Effector memory CD4-positive, alpha-beta T cell (primary cell): Measurements from ENCODE around the gene CLEC11A.

ENCODE experiments used
- DNase-seq, 3 donors: peaks; one replicate each; pipeline ENCODE4 v3.0.0-alpha.2; 2020
- H3K27ac ChIP-seq: 2 replicates; pipeline ENCODE4 v1.7.0; 2013; ENCODE audit warnings: mild to moderate bottlenecking, low read length, moderate library complexity; ENCODE audit not compliant: insufficient read depth, poor library complexity, severe bottlenecking
- H3K27me3 ChIP-seq: replicated peaks from 2 replicates; pipeline ENCODE4 v1.7.0; 2013; ENCODE audit warnings: mild to moderate bottlenecking, low read length; ENCODE audit not compliant: insufficient read depth, control insufficient read depth, poor library complexity, severe bottlenecking
- H3K36me3 ChIP-seq: 2 replicates; pipeline ENCODE4 v1.7.0; 2013; ENCODE audit warnings: mild to moderate bottlenecking, low read length, moderate library complexity; ENCODE audit not compliant: control insufficient read depth, insufficient read depth
- H3K4me1 ChIP-seq: 2 replicates; pipeline ENCODE4 v1.7.0; 2013; ENCODE audit warnings: low read length, mild to moderate bottlenecking; ENCODE audit not compliant: control insufficient read depth, insufficient read depth, poor library complexity, severe bottlenecking
- H3K4me3 ChIP-seq: 2 replicates; pipeline ENCODE4 v1.7.0; 2013; ENCODE audit warnings: low read length, low read depth, mild to moderate bottlenecking; ENCODE audit not compliant: insufficient read depth, poor library complexity, severe bottlenecking
- H3K9me3 ChIP-seq: 2 replicates; pipeline ENCODE4 v1.7.0; 2013; ENCODE audit warnings: mild to moderate bottlenecking, low read length, moderate library complexity; ENCODE audit not compliant: control insufficient read depth

Gene CLEC11A

DNA sequence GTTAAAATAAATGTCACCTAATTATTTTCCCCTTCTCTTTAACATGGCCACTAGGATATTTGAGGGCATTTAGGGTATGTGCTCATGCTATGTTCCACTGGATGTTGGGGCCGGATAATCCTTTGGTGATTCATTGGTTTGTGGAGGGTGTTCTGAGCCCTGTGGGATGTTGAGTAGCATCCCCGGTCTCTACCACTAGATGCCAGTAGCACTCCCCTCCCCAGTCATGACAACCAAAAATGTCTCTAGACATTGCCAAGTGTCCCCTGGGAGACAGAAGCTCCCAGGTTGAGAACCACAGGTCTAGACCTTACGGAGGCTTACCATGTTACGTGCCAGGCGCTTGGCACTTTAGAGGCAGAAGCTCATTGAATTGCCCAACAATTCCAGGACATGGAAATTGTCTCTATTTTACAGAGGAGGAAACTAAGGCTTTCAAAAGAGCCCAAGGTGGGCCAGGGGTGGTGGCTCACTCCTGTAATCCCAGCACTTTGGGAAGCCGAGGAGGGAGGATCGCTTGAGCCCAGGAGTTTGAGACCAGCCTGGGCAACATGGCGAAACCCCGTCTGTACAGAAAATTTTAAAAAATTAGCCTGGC lies 17.6 kb upstream of the CLEC11A start:
- no peaks in the 10 kb centered on the region for H3K36me3 ChIP-seq
- no peak for DNase-seq
- H3K27me3 ChIP-seq: peaks cover 20% of the 10 kb centered on the region
- no peaks in the 10 kb centered on the region for H3K4me1 ChIP-seq
- no peaks in the 10 kb centered on the region for H3K9me3 ChIP-seq
- no peak overlapping the region for H3K4me3 ChIP-seq
- H3K27ac ChIP-seq: no peak overlapping the region

GRCh38 chr19:50706387-50706786 lies 16.8 kb upstream of the CLEC11A start:
- peaks cover 20% of the 10 kb centered on the region for H3K27me3 ChIP-seq
- no peaks in the 10 kb centered on the region for H3K4me1 ChIP-seq
- H3K27ac ChIP-seq: no peak overlapping the region
- H3K9me3 ChIP-seq: no peaks in the 10 kb centered on the region
- no peak overlapping the region for H3K4me3 ChIP-seq
- H3K36me3 ChIP-seq: no peaks in the 10 kb centered on the region
- no peak for DNase-seq

DNA sequence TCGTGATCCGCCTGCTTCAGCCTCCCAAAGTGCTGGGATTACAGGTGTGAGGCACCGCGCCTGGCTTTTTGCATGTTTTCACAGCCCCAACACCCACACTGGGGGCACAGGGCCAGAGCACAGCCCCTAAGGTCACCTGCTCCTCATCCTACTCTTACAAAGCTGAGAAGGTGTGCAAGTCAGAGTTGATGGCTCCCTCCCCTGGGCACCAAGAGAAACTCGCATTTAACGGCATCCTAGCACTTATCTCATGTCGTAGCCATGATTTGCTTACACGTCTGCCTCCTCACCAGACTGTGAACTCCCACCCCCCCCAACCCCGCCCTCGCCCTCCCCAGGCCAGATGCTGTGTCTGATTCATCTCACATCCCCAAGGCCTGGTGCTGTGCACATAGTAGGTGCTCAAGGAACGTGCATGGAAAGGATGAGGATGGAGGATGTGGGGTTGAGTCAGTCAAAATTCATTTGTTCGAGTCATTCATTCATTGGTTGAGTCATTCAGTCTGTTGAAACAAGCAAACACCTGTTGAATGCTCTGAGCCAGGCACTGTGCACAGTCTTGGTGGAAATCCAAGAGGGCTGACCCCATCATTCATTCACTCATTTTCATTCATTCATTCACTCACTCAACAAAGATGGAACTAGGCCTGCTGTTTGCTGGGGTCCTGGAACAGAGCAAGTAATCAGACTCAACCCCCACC lies 14.8 kb upstream of the CLEC11A start:
- no peak overlapping the region for H3K27ac ChIP-seq
- H3K4me3 ChIP-seq: no peak overlapping the region
- no peaks in the 10 kb centered on the region for H3K36me3 ChIP-seq
- peaks cover 19% of the 10 kb centered on the region for H3K27me3 ChIP-seq
- H3K4me1 ChIP-seq: no peaks in the 10 kb centered on the region
- H3K9me3 ChIP-seq: no peaks in the 10 kb centered on the region
- DNase-seq: no peak

DNA sequence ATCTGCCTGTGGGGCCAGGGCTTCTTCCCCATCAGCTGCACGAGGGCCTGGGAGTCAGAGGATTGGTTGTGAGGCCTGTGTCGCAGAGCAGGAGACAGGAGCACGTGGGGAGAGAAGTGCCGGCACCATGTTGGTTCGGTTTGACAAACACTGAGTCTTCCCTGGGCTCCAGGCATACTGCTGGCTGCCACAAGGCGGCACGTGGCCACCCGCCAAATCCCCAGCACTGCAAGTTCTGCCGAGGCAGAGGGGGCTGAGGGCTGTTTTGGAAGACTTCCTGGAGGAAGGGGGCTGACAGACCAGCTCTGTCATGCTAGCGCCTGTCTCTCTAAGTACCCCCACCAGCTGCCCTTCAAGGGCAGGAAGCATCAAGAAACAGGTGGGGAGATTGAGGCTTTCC lies 13.1 kb upstream of the CLEC11A start:
- Histone ChIP-seq H3K27me3 (peaks cover 21% of the 10 kb centered on the region), H3K4me3 (no peak overlapping the region), H3K27ac (no peak overlapping the region), H3K36me3 (no peaks in the 10 kb centered on the region), H3K4me1 (no peaks in the 10 kb centered on the region), H3K9me3 (no peaks in the 10 kb centered on the region)
- no peak for DNase-seq

GRCh38 chr19:50710612-50711011 lies 12.6 kb upstream of the CLEC11A start:
- no peak overlapping the region for H3K4me3 ChIP-seq

DNA sequence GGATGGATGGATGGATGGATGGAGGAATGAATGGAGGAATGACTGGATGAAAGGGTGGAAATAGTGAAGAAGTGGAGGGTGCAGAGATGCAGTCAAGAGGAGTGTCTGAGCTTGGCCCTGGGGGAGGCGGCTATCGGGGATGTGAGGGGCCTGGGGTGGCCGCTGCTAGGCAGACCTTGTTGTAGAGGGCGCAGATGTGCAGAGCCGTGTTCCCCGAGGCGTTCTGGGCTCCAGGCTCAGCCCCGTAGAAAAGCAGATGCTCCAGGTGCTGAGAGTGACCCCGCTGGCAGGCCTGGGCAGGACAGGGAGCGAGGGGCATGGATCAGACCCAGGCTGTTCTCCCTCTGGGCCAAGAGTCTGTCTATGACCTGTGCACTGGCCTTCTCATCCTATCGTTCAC lies 12.0 kb upstream of the CLEC11A start:
- Histone ChIP-seq H3K36me3 (no peaks in the 10 kb centered on the region), H3K4me1 (no peaks in the 10 kb centered on the region), H3K9me3 (no peaks in the 10 kb centered on the region), H3K27ac (no peak overlapping the region), H3K4me3 (no peak overlapping the region), H3K27me3 (peaks cover 21% of the 10 kb centered on the region)
- no peak for DNase-seq

More at GRCh38 chr19:50710612-50711011, 12.6 kb upstream of the CLEC11A start:
- Histone ChIP-seq H3K27ac (no peak overlapping the region), H3K36me3 (no peaks in the 10 kb centered on the region), H3K4me1 (no peaks in the 10 kb centered on the region), H3K9me3 (no peaks in the 10 kb centered on the region), H3K27me3 (peaks cover 21% of the 10 kb centered on the region)
- DNase-seq: no peak

DNA sequence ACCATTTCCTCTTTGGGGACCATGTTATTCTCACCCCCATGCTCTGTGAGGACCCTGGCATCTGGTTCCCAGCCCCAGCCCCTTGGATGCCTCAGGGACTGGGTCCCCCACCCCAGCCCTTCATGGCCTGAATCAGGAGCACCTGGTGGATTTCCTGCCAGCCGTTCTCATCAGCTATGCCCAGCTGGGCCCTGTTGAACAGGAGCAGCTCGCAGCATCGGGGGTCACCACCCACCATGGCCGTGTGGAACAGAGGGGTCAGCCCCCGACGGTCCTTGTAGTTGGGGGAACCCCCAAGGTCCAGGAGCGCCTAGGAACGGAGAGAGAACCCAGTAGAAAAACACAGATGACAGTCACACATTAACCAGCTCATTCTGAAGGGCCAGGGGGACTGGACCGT lies 11.4 kb upstream of the CLEC11A start:
- Histone ChIP-seq H3K27ac (no peak overlapping the region), H3K9me3 (no peaks in the 10 kb centered on the region), H3K27me3 (peaks cover 21% of the 10 kb centered on the region), H3K36me3 (no peaks in the 10 kb centered on the region), H3K4me3 (no peak overlapping the region), H3K4me1 (no peaks in the 10 kb centered on the region)
- no peak for DNase-seq

DNA sequence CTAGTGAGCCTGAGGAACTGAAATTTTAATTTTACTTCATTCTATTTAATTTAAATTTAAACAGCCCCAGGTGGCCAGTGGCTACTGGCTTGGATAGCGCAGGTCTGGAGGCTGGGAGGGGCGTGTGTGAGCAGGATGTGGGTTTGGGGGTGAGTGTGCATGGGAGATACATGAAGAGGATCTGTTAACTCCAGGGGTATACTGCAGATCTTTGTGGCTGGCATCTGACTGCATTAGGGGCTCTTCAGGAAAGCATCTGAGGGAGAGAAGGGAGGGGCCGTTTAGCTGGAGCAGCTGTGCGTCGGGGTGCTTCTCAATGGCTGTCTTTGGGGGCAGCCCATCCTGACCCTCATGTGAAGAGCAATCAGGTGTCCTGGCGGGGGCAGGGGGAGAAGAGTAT lies 10.3 kb upstream of the CLEC11A start:
- Histone ChIP-seq H3K9me3 (no peaks in the 10 kb centered on the region), H3K4me1 (no peaks in the 10 kb centered on the region), H3K27me3 (peaks cover 21% of the 10 kb centered on the region), H3K27ac (no peak overlapping the region), H3K36me3 (no peaks in the 10 kb centered on the region), H3K4me3 (no peak overlapping the region)
- DNase-seq: no peak

DNA sequence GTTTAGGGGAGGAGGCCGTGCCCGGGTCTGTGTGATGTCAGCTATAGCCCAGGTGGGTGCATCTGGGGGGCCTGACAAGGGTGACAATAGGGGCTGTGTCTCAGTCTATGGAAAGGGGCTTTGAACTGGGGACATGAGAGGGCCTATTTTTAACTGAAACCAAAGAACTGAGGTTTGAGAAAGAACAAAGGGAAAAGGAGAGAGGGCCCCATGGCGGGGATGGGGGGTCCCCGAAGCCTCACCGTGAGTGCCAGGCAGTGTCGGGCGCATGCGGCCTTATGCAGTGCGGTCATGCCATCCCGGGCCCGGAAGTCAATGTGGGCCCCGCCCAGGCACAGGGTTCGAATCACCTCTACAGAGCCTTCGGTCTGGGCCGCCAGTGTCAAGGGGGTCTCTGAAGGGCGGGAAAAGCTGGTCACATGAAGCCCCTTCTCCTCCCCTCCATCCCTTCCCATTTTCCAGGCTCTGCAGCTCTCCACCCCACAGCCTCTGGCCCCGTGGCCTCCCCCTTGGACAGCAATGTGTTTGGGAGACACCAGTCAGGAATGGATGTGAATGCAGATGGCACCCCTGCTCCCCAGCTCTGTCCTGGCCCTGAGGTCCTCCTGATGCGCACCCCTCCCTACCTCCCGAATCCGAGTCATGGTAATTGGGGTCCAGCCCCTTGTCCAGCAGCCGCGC lies 9.5 kb upstream of the CLEC11A start:
- Histone ChIP-seq H3K4me3 (no peak overlapping the region), H3K36me3 (no peaks in the 10 kb centered on the region), H3K27ac (no peak overlapping the region), H3K4me1 (peaks cover 8% of the 10 kb centered on the region), H3K27me3 (peaks cover 21% of the 10 kb centered on the region), H3K9me3 (no peaks in the 10 kb centered on the region)
- no peak for DNase-seq
